HG02884 (cell line): ENCODE results near the gene AMOTL2.

ENCODE experiments used
- ATAC-seq: cut with Tn5 transposase; IDR thresholded peaks from one replicate; pipeline ENCODE4 v1.9.1; 2021; ENCODE audit warnings: mild to moderate bottlenecking, moderate library complexity; ENCODE audit not compliant: unreplicated experiment

The AMOTL2 gene

DNA sequence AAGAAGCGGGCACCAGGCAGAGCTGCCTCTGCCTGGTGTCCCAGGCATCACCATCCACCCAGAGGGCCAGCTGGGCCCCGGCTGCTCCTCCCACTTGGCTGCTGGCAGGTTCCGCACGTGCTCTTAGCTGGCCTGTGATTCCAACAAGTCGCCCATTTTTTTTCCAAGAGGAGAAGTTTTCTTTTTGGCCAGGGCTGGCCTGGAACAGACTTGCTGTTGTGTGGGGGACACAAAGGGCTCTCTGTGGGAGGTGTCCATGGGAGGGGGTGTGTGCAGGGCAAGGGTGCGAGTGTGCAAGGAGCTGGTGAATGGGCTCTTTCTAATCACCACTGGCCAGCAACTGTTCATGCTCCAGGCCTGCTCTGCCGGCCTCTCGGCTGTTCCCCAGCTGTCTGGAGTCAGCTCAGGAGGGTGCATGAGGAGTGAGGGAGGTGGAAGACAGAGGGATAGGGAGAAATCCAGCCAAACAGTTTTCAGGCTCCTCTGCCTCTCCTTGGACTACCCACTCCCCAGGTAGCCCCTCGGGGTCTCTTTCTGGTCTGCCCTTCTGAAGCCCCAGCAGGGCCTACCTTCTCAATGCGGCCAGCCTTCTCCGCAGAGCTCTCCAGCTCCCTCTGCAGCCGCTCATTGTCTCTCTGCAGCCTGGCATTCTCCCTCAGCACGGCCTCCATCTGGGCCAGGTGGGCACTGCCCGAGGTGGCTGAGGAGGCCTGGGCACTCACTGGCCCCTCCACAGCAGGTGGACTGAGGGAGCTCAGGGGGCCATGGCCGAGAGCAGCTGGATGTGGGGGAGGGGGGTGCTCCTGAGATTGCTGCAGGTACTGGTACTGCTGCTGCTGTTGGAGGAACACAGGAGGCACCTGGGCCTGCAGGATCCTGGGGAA lies 7.1 kb downstream of the AMOTL2 start:
- no peak for ATAC-seq

DNA sequence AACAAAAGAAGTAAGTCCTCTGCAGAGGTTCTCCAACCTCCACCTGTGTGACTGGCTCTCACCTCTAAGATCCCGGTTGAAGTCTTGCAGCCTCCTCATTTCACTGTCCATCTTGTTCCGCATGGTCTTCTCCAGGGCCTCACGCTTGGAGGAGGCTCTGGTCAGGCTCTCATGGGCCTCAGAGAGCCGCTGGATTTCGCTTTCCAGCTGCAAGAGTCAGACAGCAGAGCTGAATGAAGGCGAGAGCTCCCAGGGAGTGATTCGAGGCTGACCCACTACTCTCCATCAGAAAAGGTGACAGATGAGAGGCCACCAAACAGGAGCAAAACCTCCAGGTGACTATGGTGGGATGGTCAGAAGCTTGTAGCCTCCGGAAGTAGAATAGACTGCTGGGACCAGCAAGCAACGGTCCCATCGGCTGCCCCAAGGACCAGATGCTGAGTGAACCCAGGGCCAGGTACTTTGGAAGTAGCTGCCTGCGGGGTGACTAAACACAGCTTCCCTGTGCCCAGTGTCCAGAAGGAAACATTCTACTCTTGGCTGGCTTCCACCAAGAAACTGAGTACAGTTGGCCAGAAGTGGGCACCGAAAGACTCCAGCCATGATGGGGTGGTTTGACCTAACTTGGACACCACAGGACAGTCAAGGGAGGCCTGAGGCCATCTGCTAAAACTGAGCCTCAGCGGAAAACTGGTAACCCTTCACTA lies 7.9 kb downstream of the AMOTL2 start:
- ATAC-seq = no peak

DNA sequence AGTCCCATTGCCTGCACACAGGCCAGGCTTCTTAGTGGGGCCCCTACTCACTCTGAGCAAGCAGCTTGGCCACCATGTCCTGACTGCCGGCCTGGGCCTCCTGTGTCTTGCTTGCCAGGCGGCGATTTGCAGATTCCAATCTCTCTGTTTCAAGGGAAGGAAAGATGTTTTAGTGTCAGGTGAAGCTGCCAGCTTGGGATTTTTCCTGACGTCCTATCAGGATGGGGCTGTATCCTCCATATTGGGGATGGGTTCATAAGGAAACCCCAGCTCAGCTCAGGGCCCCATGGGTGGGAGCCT lies 8.5 kb downstream of the AMOTL2 start:
- no peak for ATAC-seq

DNA sequence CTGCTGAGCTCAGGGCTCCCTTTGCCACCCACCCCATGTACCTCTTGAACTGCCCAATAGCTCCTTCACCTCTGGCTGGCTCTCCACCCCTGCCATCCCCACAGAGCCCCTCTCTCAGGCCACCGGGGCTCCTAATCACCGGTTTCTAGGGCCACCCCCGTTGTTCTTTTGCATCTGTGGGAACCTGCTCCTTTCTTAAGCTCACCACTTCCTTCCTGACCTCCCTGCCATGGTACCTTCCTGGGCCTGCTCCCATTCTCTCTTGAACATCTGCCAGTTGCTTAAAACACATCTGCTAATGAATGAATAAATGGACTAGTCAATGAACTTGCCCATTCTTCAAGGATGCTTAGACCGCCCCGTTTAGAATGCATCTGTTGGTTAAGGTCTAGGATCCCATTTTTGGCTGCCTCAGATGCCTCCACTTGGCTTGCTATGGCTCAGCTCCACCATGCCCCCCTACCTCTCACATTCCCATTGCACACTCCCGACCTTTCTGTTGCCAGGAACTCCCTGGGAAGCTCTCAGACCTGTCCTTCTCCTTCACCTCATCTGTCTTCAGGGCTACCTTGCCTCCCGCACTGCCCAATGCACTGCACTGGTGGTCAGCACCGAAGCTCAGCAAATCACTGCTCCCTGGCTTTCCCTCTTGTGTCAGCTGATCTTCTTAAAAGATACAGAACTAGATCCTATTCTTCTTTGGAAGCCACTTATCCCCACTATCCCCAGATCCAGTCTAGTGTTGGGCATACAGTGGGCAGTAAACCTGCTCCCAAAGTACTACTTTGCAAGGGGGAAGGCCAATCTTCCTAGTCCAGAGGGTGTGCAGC lies 9.1 kb downstream of the AMOTL2 start:
- no peak for ATAC-seq

DNA sequence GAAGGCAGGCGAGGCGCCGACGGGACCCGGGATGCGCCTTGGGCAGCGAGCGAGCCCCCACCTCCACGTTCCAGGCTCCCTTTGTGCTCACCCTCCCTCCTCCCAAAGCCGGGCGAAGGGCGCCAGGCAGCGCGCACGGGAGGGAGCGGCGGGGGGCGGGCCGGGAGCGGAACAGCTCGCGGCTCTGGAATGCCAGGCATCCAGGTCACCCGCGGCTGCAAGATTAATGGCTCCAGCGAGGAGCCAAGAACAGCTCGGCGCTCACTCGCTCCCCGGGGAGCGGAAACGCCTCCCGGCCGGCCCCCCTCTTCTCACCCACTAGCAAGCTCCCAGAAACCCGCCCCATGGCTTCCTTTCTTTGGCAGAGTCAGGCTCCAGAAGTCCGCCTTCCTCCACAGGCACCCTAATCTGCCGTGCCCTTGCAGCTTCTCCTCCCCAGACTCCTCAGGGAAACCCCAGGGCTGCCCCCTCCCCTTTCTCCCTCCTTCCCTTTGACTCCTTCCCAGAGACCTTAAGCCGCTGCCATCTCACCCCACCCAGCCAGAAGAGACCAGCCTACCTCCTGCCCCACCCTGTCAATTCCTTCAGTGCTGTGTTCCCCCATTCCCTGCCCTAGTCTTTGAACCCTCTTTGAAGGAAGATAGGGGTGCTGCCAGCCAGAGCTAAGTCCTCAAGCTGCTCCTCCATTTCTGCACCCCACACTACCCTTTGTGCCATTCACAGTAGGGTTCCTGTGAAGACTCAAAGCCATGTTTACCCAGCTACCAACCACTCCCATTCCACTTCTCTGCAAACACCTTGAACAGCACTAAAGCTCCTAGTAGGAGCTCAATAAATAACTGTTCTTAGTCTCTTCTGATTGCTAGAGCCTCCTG lies 9.9 kb downstream of the AMOTL2 start:
- no peak for ATAC-seq

DNA sequence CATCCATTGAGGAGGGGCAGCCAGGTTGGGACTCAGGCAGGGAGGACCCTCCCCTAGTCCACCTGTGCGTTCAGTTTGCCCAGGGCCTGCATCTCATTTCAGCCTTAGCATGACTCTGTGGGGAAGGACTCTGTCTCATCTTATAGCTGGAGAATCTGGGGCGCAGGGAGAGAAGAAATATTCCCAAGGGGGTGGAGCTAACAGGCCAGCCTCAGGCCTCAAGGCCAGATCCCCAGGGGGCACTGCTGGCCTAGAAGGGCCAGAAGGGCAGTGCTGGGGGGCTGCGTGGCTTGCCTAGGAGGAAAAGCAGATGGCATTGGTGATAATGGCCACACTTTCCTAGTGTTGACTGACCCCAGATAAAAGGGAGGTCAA lies 10.9 kb downstream of the AMOTL2 start:
- ATAC-seq = no peak

DNA sequence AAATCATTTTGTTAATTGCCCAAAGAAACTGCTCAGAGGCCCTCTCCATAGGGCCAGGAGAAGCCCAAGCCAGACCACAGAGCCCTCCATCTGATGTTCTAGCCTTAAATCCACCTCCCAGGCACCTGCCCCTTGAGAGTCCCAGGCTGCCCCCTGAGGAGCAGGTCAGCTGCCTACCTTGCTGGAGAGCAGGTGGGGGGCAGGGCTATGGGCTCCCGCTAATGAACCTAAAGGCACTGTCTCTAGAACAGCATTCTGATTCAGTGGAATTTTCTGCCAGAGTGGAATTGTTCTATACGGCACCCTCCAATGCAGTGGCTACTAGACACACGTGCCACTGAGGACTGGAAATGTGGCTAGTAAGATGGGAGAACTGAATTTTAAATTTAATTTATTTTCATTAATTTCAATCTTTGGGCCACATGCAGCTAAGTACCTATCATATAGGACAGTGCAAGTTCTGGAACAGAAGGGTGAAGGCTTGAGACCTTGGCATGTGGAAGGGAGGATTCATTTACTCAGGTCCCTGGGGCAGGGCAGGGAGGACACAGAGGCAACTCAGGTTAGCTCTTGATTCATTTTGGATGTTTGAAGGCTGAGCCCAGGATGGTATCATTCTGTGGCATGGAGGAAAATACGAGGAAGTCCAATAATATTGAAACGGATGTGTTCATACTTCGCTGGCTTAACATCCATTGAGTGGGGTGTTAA lies 11.4 kb downstream of the AMOTL2 start:
- no peak for ATAC-seq

DNA sequence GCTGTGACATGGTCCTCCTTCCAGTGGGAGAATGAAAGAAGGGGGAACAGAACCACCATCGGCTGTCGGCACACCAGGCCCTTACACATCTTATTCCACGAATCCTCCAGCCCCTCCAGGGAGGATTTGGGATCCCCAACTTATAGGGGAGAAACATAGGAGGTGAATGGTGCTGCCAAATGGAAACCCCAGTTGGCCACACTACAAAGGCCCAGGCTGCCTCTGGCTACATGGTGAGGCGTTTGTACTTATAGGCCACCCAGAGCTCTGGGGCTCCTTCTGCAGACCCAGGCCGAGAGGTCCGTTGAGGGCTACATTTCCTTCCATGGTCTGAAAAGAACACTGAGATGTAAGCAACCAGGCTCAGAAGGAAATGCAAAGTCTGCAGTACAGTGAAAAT lies 12.0 kb downstream of the AMOTL2 start:
- ATAC-seq = no peak

DNA sequence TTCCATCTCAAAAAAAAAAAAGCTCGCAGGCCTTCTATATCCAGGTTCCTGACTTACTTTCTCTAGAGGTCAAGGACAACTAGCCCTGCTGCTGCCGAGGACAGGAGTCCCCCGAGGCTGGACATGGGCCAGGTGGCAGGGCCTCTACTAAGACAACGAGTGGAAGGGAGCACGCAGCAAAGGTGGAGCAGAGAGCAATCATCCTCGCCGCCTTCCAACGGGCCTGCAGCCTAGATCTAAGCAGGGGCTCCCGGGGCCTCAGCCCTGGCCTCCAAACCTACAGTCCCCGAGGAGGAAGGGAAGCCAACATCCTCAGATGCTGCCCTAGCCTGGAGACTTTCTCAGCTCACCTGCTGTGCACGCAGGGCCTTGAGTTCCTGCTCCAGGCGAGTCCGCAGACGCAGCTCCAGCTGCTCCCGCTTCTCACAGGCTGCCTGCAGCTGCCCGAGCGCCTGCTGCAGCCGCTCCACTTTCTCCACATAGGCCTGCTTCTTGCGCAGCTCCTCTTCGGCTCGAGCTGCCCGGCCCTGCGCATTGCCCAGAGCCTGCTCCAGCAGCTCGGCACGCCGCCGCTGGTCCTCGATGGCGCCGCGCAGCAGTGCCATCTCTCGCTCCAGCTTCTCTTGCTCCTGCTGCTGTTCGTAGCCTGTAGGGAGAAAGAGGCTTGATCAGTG lies 12.9 kb downstream of the AMOTL2 start:
- ATAC-seq = no peak

DNA sequence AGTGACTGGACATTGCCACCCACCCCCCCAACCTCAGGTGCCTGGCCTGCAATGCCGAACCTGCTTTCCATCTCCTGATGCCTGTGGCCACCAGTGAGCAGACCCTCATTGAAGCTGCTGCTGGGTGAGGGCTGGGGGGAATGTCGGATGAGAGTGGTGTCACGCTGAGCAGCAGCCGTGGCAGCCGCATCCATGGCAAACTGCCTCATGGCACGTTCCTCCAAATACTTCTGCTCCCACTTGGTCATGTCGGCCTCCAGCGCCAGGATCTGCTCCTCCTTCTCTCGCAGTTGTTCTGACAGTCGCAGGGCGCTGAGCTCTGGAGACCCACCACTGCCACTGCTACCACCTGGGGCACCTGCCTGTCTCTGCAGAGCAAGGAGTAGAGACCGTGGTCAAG lies 14.2 kb downstream of the AMOTL2 start:
- no peak for ATAC-seq

DNA sequence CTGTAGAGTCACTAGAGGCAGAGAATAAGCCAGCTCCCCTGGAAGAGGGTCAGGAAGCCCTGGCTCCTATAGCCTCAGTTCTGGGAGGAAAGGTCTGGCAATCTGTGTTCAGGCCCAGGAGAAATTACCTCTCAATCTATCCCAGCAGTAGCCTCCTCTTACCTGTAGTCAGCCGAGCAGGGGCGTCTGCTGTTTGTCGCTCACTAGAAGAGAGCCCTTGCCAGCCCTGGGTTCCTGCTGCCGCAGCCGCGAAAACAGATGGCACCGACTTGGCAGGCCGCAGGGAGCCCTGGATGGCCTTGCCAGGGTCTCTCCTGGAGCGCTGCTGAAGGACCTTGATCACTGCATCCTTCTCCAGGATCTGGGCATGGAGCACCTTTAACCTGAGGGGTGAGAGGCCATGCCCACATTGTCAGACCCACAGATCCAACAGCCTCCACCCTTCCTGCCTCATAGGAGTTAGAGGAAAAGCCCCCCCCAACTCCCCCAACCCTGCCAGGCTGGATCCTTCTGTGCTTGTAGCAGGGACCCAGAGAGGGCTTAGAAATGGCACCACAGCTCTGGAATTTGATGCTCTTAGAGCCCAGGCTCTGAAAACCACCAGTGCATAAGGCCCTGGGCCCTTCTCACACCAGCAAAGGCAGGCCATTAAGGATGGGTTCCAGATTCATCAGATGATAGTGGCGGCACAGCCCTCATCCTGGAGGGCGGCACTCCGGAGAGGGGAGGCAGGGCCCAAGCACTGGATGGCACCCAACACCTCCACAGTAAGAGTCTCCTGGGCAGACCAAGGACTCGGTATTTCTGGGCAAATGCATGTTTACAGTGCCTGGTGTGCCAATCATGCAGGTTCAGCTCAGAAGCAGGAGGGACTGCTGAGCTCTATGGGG lies 14.9 kb downstream of the AMOTL2 start:
- ATAC-seq = no peak

DNA sequence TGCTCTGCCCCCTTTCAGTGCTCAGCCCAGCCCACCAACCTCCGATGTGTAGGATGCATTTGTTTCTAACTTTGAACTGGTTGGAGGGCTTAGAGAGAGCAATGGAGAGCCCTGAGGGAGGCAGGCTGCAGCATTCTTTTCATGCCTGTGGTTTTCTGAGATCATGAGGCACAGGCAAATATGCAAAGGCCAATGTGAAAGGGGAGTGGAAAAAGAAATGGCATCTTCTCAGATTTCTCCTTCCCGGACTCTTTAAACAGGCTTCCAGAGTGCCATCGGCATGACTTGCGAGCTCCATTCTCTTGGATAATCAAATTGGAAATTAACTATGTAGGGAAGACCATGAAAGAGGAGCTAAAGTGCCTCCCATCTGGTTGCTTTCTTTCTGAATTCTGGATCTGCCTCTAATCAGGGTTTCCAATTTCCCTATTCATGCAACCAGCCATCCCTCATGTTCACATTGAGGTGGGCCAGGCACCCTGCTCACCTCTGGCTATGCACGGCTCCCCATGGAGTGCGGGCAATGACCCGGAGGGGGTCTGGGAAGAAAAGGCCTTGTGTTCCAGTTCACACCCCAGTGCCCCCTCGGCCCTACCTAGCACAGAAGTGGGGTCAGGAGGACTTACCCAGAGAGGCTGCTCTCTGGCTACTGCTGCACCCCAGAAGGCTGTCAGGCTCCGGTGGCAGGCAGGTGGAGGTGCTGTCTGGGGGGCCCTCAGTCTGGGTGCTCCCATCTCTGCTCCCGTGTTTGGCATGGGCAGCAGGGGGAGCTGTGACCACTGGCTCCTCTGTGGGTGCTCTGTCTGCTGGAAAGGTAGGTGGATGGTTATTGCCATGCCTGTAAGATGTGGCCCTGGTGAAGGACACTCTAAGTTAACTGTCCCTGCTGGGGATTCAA lies 16.1 kb downstream of the AMOTL2 start:
- ATAC-seq = no peak

DNA sequence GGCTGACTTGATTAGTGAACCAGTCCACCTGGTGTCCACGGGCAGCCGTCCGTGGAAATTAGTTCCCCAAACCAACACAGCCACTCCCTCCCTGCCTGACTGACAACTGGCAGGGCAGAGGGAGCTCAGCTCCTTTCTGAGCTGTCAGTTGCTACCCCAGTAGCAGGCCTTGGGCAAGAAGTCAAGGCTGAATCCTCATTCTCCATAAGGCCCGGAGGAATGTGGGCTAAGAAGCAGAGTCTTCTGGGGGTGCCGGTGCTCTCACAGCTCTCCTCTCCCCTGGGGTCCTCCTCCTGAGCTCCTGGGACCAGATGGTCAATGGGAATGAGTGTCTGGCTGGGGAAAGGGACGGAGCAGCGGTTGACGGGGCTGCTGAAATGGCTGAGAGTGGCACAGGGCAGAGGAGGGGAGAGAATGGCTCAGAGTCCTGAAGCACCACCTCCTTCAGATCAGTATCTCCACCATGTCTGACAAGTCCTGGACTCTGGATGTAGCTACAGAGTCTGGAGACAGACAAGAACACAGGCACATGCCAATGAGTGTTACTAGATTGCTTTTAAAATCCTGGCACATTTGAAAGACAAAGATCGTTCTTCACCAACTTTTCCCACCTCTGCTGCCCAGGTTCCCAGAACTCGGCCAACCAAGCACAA lies 16.9 kb downstream of the AMOTL2 start:
- no peak for ATAC-seq

DNA sequence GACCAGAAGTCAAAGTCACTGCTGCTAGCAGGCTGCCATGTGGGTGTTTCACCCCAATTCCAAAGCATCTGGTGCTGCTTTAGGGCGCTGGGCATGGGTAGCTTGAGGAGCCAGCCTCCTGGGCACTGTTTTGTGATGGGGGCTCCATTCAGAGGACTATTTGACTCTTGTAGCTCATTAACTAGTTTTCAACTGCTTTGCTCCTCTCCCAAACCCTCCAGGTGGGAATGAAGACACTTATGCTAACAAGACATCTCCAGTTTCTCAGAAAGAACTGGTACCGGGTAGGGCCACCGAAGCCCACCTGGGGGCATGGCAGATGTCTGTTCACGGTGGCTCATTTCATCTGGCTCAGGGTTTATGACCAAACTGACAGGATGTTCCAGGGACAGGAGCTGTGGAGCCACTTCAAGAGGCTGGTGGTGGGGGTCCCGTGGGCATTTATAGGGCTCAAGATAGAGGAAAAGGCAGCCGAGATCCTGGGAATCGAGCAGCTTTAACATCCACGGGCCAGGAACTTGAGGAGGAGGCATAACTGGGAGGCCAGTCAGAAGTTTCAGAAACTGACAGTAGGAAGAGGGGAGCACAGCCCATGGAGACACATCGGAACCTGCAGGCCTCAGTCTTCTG lies 17.7 kb downstream of the AMOTL2 start:
- no peak for ATAC-seq

DNA sequence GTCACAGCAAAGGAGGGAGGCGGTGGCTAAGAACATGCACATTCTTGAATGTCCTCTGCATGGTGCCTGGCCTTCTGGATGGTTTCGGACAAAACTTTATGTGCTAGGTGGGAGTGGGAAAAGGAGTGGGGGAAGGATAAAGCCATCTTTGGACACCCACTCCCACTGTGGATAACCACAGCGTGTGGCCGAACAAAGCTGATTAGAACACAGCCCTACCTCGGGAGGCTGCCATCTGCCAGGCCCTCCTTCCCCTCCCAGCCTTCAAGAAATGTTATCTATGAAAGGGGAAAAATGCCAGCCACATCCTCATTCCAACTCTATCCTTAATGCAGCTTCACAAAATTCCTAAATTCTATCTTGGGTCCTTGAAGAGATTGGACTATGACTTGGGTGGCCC lies 18.8 kb downstream of the AMOTL2 start:
- no peak for ATAC-seq

DNA sequence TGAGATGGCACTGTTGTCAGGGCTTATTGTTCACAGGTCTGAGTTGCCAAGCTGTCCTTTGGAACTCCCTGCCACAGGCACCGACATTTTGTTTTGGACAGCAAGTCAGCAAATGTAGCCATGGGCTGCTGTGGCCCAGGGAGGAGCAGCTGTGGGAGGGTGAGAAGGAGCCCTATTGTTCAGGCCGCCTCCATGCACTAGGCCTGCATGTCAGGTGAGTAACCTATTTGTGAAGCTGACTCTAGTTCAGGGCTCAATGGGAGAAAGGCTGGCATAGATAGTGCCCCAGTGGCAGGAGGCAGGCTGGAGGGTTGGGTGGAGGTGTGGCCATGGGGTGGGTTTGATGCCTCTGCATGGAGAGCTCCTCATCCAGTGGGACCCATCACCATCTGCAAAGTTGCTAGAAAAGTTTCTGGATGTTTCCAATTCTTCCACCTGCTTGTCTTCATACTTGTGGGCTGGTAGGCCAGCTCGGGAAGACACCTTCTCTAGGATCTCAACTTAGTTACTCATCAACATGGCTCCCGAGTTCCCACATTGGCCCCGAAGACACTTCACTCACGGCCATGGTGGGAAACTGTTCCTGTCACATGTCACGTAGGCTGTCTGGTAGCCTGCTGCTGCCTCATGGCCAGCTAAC lies 19.5 kb downstream of the AMOTL2 start:
- no peak for ATAC-seq
